ENCODE data around the gene ATG12. TPM values are rescaled to one million over a fixed set of nuclear protein-coding genes. Genes with fewer than 3 reads are reported as not detected.
A peak's percentile ranks its signal among the peaks of the same experiment; 100 is the strongest.

ATG12 gene
- total RNA-seq, 3 donors from 2014 or later: 46.0 to 63.0 (median 50.8) TPM

DNA sequence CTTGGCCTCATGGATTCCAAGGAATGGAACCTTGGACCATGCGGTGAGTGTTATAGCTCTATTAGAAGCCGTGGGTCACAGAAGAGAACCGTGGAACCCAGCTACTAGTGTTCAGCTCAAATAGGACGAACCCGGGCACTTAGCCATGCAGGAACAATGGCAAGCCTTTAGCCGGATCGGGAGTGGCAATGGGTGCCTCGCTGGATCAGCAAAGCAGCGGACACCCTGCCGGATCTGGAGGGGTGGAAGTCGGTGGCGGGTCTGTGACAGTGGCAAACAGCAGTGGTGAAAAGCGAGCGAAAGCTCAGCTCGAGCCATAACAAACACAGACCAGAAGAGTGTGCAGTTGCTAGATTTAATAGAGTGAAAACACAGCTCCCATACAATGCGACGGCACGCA is 22.5 kb downstream of the ATG12 start:
- no peaks in the 10 kb centered on the region for H3K9me3 ChIP-seq
- H3K4me3 ChIP-seq: no peak overlapping the region
- TF ChIP-seq POLR2AphosphoS5 (IDR thresholded peaks at IDR 0.05) (no peak), POLR2A (IDR thresholded peaks at IDR 0.05) (no peak)
- TF ChIP-seq, protein P1, sequence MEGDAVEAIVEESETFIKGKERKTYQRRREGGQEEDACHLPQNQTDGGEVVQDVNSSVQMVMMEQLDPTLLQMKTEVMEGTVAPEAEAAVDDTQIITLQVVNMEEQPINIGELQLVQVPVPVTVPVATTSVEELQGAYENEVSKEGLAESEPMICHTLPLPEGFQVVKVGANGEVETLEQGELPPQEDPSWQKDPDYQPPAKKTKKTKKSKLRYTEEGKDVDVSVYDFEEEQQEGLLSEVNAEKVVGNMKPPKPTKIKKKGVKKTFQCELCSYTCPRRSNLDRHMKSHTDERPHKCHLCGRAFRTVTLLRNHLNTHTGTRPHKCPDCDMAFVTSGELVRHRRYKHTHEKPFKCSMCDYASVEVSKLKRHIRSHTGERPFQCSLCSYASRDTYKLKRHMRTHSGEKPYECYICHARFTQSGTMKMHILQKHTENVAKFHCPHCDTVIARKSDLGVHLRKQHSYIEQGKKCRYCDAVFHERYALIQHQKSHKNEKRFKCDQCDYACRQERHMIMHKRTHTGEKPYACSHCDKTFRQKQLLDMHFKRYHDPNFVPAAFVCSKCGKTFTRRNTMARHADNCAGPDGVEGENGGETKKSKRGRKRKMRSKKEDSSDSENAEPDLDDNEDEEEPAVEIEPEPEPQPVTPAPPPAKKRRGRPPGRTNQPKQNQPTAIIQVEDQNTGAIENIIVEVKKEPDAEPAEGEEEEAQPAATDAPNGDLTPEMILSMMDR (IDR thresholded peaks at IDR 0.05): no peak
- H3K27me3 ChIP-seq: peaks cover 4 to 28% of the 10 kb centered on the region in 2 donors
- no peak overlapping the region for H3K27ac ChIP-seq
- H3K36me3 ChIP-seq: no peaks in the 10 kb centered on the region
- DNase-seq (ENCODE audit: low spot score in 2 of 2): no peak
- no peaks in the 10 kb centered on the region for H3K4me1 ChIP-seq
- intact Hi-C loops (cut with DNase I; ENCODE audit: low total_unique reads): no loop called here

GRCh38 chr5:115817386-115817785 is 24.0 kb downstream of the ATG12 start:
- no peak overlapping the region for H3K27ac ChIP-seq
- intact Hi-C loops (cut with DNase I; ENCODE audit: low total_unique reads): no loop called here
- H3K4me3 ChIP-seq: no peak overlapping the region

DNA sequence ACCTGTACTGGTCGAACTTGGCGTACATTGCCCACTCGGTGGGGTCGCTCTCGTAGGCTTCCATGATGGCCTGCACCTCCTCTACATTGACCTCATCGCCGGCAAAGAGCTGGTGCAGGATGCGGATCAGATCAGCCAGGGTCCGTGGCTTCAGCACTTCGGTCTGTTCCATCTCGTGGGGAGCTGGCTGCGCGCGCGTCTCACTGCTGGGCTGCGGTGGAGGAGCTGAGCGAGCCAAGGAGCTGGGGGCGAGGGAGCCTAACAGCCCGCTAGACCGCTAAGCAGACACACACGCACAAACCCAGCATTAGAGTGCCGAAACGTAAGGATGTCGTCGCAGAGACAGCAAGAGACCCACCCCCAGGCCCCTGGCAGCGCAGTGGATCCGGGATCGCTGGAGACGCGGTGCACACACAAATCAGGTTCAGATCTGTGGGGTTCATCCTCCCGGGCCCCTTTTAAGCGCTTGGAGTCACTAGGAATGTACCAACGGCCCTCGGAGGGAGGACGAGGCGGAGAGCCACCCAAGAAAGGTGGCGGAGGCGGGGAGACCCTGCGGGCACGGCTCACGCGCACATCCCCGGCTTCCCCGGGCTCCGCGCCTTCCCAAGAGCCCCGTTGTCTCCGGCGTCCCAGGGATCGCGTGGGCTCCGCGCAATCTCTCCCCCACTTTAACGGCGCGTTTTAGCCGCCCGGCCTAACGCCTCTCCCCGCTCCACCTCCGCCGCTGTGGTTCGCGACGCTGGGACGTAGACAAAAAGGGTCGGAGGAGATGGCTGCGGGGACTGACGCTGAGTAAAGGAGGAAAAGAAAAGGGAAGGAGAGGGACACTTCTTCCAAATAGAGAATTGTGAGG is 24.9 kb downstream of the ATG12 start, which contains the start of gene CDO1:
CDO1 (minus strand) TSS at position 434 of the 856 bp plus-strand sequence; CDS start at position 172, 262 bp downstream.
- peak within 1 kb of the TSS; percentile 50 to 82 (median 66) for H3K4me3 ChIP-seq
- TF ChIP-seq, protein P1 (IDR thresholded peaks at IDR 0.05): no peak
- peak in 2 of 3 donors; percentile 34 to 42 for TF ChIP-seq POLR2AphosphoS5 (IDR thresholded peaks at IDR 0.05)
- H3K27ac ChIP-seq: peak within 1 kb of the TSS; percentile 79 to 92
- intact Hi-C loops (cut with DNase I; ENCODE audit: low total_unique reads): no loop called here
- no peaks in the 10 kb centered on the region for H3K9me3 ChIP-seq
- peaks cover 4 to 31% of the 10 kb centered on the region in 2 donors for H3K27me3 ChIP-seq
- peak in 1 of 2 donors; percentile 55 for DNase-seq (ENCODE audit: low spot score in 2 of 2)
- no peaks in the 10 kb centered on the region for H3K36me3 ChIP-seq
- no peaks in the 10 kb centered on the region for H3K4me1 ChIP-seq

More at GRCh38 chr5:115817386-115817785, 24.0 kb downstream of the ATG12 start:
- no peaks in the 10 kb centered on the region for H3K36me3 ChIP-seq
- H3K9me3 ChIP-seq: no peaks in the 10 kb centered on the region
- H3K4me1 ChIP-seq: no peaks in the 10 kb centered on the region
- TF ChIP-seq, protein P1 (IDR thresholded peaks at IDR 0.05): no peak
- TF ChIP-seq POLR2AphosphoS5 (IDR thresholded peaks at IDR 0.05): no peak
- H3K27me3 ChIP-seq: peaks cover 4 to 28% of the 10 kb centered on the region in 2 donors
- no peak for DNase-seq (ENCODE audit: low spot score in 2 of 2)

- intact Hi-C loops (cut with DNase I; ENCODE audit: low total_unique reads): no loop called here
- Histone ChIP-seq H3K4me1 (no peaks in the 10 kb centered on the region), H3K27ac (peak overlapping the region; percentile 79 to 92), H3K36me3 (no peaks in the 10 kb centered on the region), H3K9me3 (no peaks in the 10 kb centered on the region), H3K4me3 (peak overlapping the region; percentile 50 to 82 (median 66)), H3K27me3 (peaks cover 4 to 31% of the 10 kb centered on the region in 2 donors)
- TF ChIP-seq POLR2AphosphoS5 (IDR thresholded peaks at IDR 0.05): no peak
- TF ChIP-seq, protein P1 (IDR thresholded peaks at IDR 0.05): no peak
- no peak for TF ChIP-seq POLR2A (IDR thresholded peaks at IDR 0.05)
- no peak for DNase-seq (ENCODE audit: low spot score in 2 of 2)
Measured at GRCh38 chr5:115815693-115816225, 25.6 kb downstream of the ATG12 start.
